ENCODE data around the gene GRIK4.

GRCh38 chr11:120703358-120704152 is 192.0 kb downstream of the GRIK4 start:
- TF ChIP-seq YY1 (IDR thresholded peaks at IDR 0.05; ENCODE audit: insufficient read depth, insufficient read length) (no peak), SUZ12 (IDR thresholded peaks at IDR 0.05; ENCODE audit: extremely low read depth, insufficient read depth, insufficient read length) (no peak)

Data from NT2/D1 (cell line).